Panc1 (cell line): ENCODE measurements around the gene CRYAB. TPM values are rescaled to one million over a fixed set of nuclear protein-coding genes. Genes with fewer than 3 reads are reported as not detected.

ENCODE experiments used
- ATAC-seq: fragments of 200-7000 bp; cut with Tn5 transposase; 2 replicates; pipeline ENCODE4 v1.9.1; 2020; ENCODE audit warnings: mild to moderate bottlenecking, moderate library complexity
- BruUV-seq: library from RNA; stranded (reverse); fragments of 400-500 nt; replicated peaks from 2 replicates; lab custom pipeline; 2021; lab: Mats Ljungman, UMichigan
- CTCF ChIA-PET: fragments of 300-600 bp; sonication (Branson Sonifier 250); formaldehyde crosslinking; loops from one replicate; lab custom pipeline; 2022; ENCODE audit warnings: antibody characterized with exemption; lab: Charles Lee
- POLR2A ChIA-PET: fragments of 300-600 bp; sonication (Branson Sonifier 250); formaldehyde crosslinking; loops from one replicate; lab custom pipeline; 2022; ENCODE audit warnings: antibody characterized with exemption; lab: Charles Lee
- DNase-seq: peaks from one replicate; pipeline ENCODE4 v3.0.0-alpha.2; 2010; ENCODE audit warnings: low read depth, low spot score
- H3K27ac ChIP-seq: 2 replicates; pipeline ENCODE4 v1.5.1; 2011; ENCODE audit warnings: mild to moderate bottlenecking, low read length, inconsistent platforms
- H3K27me3 ChIP-seq: fragments of 200-500 bp; sonication (Bioruptor generic); 2 replicates; pipeline ENCODE4 v1.6.0; 2014; ENCODE audit warnings: low read length, inconsistent platforms; ENCODE audit not compliant: control insufficient read depth, insufficient read depth
- H3K36me3 ChIP-seq: fragments of 200-500 bp; sonication (Bioruptor generic); 2 replicates; pipeline ENCODE4 v1.5.1; 2014; ENCODE audit warnings: inconsistent platforms, mild to moderate bottlenecking, low read length, moderate library complexity; ENCODE audit not compliant: control insufficient read depth, insufficient read depth
- H3K4me1 ChIP-seq: 2 replicates; pipeline ENCODE4 v1.5.1; 2011; ENCODE audit warnings: inconsistent platforms, mild to moderate bottlenecking, low read length, moderate library complexity; ENCODE audit not compliant: control insufficient read depth, insufficient read depth
- H3K4me3 ChIP-seq, 2 experiments: 2 replicates each; pipeline ENCODE4 v1.5.1; 2011 to 2012; ENCODE audit warnings: low read depth in 2 of 2, low read length in 2 of 2, mild to moderate bottlenecking in 2 of 2, inconsistent platforms in 1 of 2, moderate library complexity in 1 of 2
- H3K9me3 ChIP-seq: fragments of 200-500 bp; sonication (Bioruptor generic); 2 replicates; pipeline ENCODE4 v1.5.1; 2014; ENCODE audit warnings: low read depth, mild to moderate bottlenecking, inconsistent platforms, low read length, moderate library complexity; ENCODE audit not compliant: control insufficient read depth, insufficient read depth
- CTCF ChIP-seq: fragments of 450-650 bp; IDR thresholded peaks from 2 replicates; pipeline ENCODE4 v1.5.1; 2017; ENCODE audit warnings: mild to moderate bottlenecking
- POLR2AphosphoS5 ChIP-seq: IDR thresholded peaks from 2 replicates; pipeline ENCODE4 v1.6.1; 2012; ENCODE audit warnings: mild to moderate bottlenecking, low read depth, low read length, moderate library complexity
- REST ChIP-seq, 2 experiments: IDR thresholded peaks; 2 replicates each; pipeline ENCODE4 v1.6.1; 2011 to 2012; ENCODE audit warnings: low read depth in 2 of 2, control low read depth in 1 of 2, low read length in 1 of 2, mild to moderate bottlenecking in 1 of 2, moderate library complexity in 1 of 2; ENCODE audit not compliant: insufficient read depth in 1 of 2
- SIN3A ChIP-seq: IDR thresholded peaks from 2 replicates; pipeline ENCODE4 v1.6.1; 2012; ENCODE audit warnings: low read depth, mild to moderate bottlenecking, low read length, moderate library complexity, borderline replicate concordance; ENCODE audit not compliant: insufficient read depth
- TCF7L2 ChIP-seq: IDR thresholded peaks from 2 replicates; pipeline ENCODE4 v1.6.1; 2011; ENCODE audit warnings: mild to moderate bottlenecking, low read depth, low read length, inconsistent platforms
- in situ Hi-C: cut with HindIII; loops from 2 replicates; pipeline ENCODE4 v1.10.0; 2016; ENCODE audit warnings: low sequenced_read_pairs, low pct_unique_long_range_greater_than_20kb
- intact Hi-C: fragments of 100-400 bp; cut with micrococcal nuclease; formaldehyde crosslinking; loops from one replicate; pipeline ENCODE4 v1.10.0; 2022; ENCODE audit not compliant: unreplicated experiment
- total RNA-seq: library from RNA; stranded (reverse); gene quantifications from one replicate; pipeline ENCODE4 v1.2.1, GENCODE V29; 2021; ENCODE audit not compliant: unreplicated experiment

Gene CRYAB
- total RNA-seq, 1 experiment from 2014 or later = 0.59 TPM

GRCh38 chr11:111878385-111878848 lies 33.2 kb downstream of the CRYAB start:
- TF ChIP-seq SIN3A (no peak), TCF7L2 (no peak), REST (IDR thresholded peaks at IDR 0.05; ENCODE audit: insufficient read depth in 1 of 2, low read depth in 2 of 2, low read length in 1 of 2) (no peak), CTCF (no peak), POLR2AphosphoS5 (no peak)
- peak; percentile 35 for ATAC-seq
- Histone ChIP-seq H3K27ac (peak overlapping the region; percentile 92), H3K9me3 (no peaks in the 10 kb centered on the region), H3K36me3 (no peaks in the 10 kb centered on the region), H3K4me1 (peaks cover 9% of the 10 kb centered on the region; the same call in 1 of the 2 replicates), H3K27me3 (no peaks in the 10 kb centered on the region), H3K4me3 (peak overlapping the region; percentile 80 to 90)
- in situ Hi-C loops = no loop called here
- intact Hi-C loops = loop anchor here (10.0 kb wide), 1 partner anchor 106 kb away; no protein-coding TSS in a partner anchor
- BruUV-seq = TSS peak; percentile 75
- ChIA-PET POLR2A (interaction anchor here (0.7 kb wide), 1 partner anchor 250 kb away, joined by 3 read pairs; no protein-coding TSS in a partner anchor), CTCF (no interaction called here)
- DNase-seq = no peak

- Histone ChIP-seq H3K4me3 (peak overlapping the region; percentile 76 to 77), H3K27me3 (no peaks in the 10 kb centered on the region), H3K4me1 (peaks cover 13% of the 10 kb centered on the region), H3K9me3 (no peaks in the 10 kb centered on the region), H3K27ac (peak overlapping the region; percentile 96), H3K36me3 (no peaks in the 10 kb centered on the region; the same call in 1 of the 2 replicates)
- in situ Hi-C loops (no loop called here), intact Hi-C loops (loop anchor here (10.0 kb wide), 1 partner anchor 113 kb away; no protein-coding TSS in a partner anchor)
- DNase-seq (no peak), ATAC-seq (0 out of 2 replicates have a peak, but pooled peaks have one; percentile 31)
- no peak for TF ChIP-seq CTCF
- ChIA-PET POLR2A (interaction anchor here (0.5 to 1.0 kb wide), 3 partner anchors 55 to 214 kb away, joined by 3 read pairs; partner anchors contain the start of gene TIMM8B), CTCF (interaction anchor here (0.5 to 1.5 kb wide), 6 partner anchors 9 to 267 kb away, joined by 3 to 8 read pairs (median 4); no protein-coding TSS in a partner anchor)
- no TSS peak for BruUV-seq
These were observed 39.8 kb downstream of the CRYAB start for GRCh38 chr11:111871693-111872161.
